8988T (cell line): ENCODE data around the gene FAM200B.

Source experiments
- DNase-seq: peaks from one replicate; pipeline ENCODE4 v3.0.0; 2011

The FAM200B gene

DNA sequence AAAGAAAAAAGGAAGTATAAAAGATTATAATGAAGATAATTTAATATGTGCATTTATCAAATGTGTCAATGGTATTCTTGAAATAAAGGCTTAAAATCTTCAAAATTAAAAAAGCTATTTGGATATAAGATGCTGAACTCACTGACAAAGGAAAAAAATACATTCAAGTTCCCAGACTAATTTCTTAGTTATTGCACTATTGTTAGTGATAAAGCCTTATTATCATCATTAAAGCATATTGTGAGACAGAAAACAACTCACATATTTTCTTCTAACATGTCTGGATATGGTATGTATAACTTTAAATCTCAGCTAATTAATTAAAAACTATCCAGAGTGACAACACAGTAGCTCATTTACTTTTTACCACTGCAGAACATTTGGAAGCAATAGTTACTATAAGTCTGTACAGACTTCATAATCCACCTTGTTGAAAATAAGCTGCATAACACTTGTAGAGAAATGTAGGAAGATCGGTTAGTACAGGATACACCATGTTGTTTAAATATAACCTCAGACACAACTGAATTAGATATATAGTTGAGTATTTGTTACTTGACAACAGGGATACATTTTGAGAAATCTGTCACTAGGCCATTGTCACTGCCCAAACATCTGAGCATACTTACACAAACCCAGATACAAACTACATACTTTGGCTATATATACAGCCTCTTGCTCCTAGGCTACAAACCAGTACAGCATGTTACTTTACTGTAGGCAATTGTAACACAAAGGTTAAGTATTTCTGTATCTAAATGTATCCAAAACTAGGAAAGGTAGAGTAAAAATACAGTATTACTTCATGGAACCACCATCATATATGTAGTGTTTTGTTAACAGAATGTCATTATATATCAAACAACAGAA is 12.8 kb upstream of the FAM200B start:
- DNase-seq = no peak

DNA sequence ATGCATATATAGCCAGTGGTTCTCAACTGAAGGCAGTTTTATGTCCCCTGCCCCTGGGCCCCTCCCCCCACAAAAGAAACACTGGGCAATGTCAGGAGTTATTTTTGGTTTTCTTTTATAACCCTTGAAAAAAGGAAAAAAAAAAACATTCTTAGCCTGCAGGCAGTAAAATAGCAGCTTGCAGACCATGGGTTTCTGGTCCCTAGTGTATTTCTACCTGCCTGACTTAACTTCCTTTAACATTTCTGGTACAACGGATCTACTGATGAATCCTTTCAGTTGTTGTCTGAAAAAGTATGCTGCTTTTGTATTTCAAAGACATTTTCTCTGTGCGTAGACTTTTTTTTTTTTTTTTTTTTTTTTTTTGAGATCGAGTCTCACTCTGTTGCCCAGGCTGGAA is 11.1 kb upstream of the FAM200B start:
- no peak for DNase-seq

GRCh38 chr4:15672101-15672500 is 9.5 kb upstream of the FAM200B start:
- DNase-seq = no peak

GRCh38 chr4:15673337-15673736 is 8.3 kb upstream of the FAM200B start:
- DNase-seq = no peak

GRCh38 chr4:15674046-15674445 is 7.6 kb upstream of the FAM200B start:
- no peak for DNase-seq

GRCh38 chr4:15674926-15675325 is 6.7 kb upstream of the FAM200B start:
- DNase-seq = no peak

DNA sequence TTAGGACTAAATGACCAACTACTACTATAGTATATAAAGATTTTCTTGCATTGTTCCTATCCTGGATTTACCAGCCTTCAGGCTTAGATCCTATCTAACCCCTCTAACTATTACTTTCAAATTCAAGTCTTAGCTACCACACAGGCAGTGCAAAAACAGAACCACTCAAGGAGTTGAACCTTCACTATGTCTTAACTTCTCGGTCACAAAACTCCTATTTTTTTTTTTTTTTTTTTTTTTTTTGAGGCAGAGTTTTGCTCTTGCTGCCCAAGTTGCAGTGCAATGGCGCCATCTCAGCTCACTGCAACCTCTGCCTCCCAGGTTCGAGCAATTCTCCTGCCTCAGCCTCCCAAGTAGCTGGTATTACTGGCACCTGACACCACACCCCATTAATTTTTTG is 6.3 kb upstream of the FAM200B start:
- DNase-seq = no peak

DNA sequence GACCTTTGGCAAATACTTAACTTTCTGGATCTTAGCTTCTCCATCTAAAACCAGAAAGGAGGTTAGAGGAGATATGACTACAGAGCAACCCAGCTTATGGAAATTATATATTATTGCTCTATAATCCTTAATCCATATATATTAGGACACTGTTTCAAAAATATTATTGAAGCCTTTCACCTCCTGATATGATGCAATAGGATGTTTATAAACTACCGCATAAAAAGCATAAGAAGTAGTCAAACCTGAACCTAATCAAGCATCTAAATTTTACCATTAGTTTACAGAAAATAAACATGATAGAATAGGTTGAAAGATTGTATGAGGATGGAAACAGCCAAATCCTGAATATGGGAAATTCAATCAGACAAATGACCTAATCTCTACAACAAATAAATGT is 5.6 kb upstream of the FAM200B start:
- no peak for DNase-seq

DNA sequence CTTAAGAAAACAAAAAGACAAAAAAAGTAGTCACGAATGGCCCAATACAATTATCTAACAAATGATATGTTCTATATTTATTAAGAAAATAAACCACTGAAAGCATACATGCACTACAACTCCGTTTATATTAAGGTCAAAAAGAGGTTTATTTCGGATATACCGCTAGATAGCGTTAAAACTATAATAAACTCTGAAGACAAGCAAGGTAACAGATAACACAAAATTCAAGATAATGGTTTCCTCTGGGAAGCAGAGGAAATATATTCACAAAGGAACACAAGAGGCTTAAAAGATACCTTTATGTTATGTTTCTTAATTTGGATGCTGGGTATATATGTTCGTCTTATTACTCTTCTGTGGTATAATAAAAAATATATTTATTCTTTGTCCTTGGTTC is 4.7 kb upstream of the FAM200B start:
- no peak for DNase-seq

GRCh38 chr4:15677507-15677988 is 4.1 kb upstream of the FAM200B start:
- DNase-seq = no peak

- no peak for DNase-seq
Measured at GRCh38 chr4:15681067-15681371, 608 bp upstream of the FAM200B start.

- no peak for DNase-seq
Measured at GRCh38 chr4:15682242-15683142, 865 bp downstream of the FAM200B start.

DNA sequence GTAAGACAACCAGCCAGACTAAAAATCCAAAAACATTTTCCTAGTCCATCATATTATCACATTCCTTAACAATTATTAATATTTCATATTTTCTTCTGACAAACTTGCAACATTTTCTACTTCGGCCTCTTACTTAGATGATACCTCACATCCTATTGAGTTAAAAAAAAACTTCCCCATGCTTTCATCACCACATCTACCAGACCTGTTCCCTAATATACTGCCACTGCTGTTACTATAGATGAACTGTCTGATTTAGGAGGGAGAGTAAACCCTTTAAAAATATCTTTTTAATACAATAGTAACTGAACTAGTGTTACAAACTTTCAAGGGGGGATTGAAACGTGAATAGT is 1.5 kb downstream of the FAM200B start:
- no peak for DNase-seq

DNA sequence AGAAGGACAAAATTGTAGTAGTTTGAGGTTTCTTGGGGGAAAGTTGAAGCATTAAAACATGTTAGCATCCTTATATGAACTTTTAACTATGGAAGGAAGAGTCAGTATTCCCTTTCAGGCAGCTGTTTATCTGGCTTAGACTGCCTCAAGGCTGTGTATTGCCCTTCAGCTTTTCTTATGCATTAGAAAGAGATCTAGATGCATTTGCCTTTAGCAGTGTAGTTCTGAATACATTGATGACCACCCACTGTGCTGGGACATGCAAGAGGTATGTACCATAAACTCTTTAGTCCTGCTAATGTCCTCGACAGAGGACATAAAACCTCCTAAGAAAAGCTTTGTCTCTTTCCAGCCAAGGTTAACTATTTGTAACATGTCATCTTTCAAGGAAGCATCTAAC is 2.9 kb downstream of the FAM200B start:
- no peak for DNase-seq

DNA sequence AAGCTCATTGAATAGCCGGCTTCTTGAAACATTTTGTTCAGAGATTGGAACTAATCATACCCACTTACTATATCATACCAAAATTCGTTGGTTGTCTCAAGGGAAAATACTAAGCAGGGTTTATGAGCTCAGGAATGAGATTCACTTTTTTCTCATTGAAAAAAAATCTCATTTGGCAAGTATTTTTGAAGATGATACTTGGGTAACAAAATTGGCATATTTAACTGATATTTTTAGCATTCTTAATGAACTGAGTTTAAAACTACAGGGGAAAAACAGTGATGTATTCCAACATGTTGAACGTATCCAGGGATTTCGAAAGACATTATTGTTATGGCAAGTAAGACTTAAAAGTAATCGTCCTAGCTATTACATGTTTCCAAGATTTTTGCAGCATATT is 6.4 kb downstream of the FAM200B start:
- no peak for DNase-seq

- DNase-seq = no peak
Measured at GRCh38 chr4:15689540-15689939, 7.9 kb downstream of the FAM200B start.

- no peak for DNase-seq
Measured at GRCh38 chr4:15690020-15690809, 8.6 kb downstream of the FAM200B start.

- no peak for DNase-seq
Measured at GRCh38 chr4:15691346-15692135, 9.9 kb downstream of the FAM200B start.

DNA sequence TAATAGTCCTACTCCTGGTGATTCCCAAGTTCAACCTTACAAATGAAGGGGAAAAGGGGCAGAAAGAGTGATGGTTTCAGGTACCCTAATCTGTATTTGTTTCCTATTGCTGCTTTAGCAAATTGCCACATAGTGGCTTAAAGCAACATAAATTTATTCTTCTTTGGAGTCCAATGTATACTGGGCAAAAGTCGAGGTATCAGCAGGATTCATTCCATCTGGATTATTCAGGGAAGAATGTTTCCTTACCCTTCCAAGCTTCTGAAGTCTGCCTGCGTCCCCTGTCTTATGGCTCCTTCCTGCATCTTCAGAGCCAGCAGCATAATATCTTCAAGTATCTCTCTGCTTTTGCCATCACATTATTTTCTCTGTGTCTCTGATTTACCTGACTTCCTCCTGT is 11.0 kb downstream of the FAM200B start:
- DNase-seq = no peak

- DNase-seq = no peak
Measured at GRCh38 chr4:15694431-15694830, 12.8 kb downstream of the FAM200B start.

GRCh38 chr4:15695240-15695699 is 13.6 kb downstream of the FAM200B start:
- no peak for DNase-seq

- DNase-seq = no peak
Measured at GRCh38 chr4:15695729-15696128, 14.1 kb downstream of the FAM200B start.
